Measurements from ENCODE around the gene OCA2. TPM values are rescaled to one million over a fixed set of nuclear protein-coding genes. Genes with fewer than 3 reads are reported as not detected.

OCA2 gene
- total and polyA plus RNA-seq, 10 donors: 0.39 to 3.0 (median 1.0) TPM

GRCh38 chr15:27951191-27951890 is 147.8 kb downstream of the OCA2 start:
- H3K4me1 ChIP-seq: peaks cover 0 to 5% (median 0%) of the 10 kb centered on the region in 6 donors
- no peaks in the 10 kb centered on the region for H3K36me3 ChIP-seq
- no peaks in the 10 kb centered on the region for H3K27me3 ChIP-seq (replicated peaks in 1 of 7)
- TF ChIP-seq CTCF (IDR thresholded peaks at IDR 0.05 in 8 of 11, conservative IDR thresholded peaks at IDR 0.05 in 3 of 11): no peak
- no peak for TF ChIP-seq POLR2A (IDR thresholded peaks at IDR 0.05)
- no peak for TF ChIP-seq POLR2AphosphoS5 (IDR thresholded peaks at IDR 0.05)
- no peak for DNase-seq
- WGBS, 5 donors: 82 to 94% (median 87%) methylated on average over 13 of the region's 13 CpGs
- peaks cover 0 to 6% (median 0%) of the 10 kb centered on the region in 8 donors for H3K9me3 ChIP-seq
- no peak overlapping the region for H3K27ac ChIP-seq
- H3K4me3 ChIP-seq: no peak overlapping the region
- intact Hi-C loops (cut with DNase I; ENCODE audit: low total_unique reads): no loop called here

- no peak for DNase-seq
- WGBS, 5 donors: 83 to 95% (median 91%) methylated on average over 10 of the region's 10 CpGs
Observed at GRCh38 chr15:27949089-27949488, 150.0 kb downstream of the OCA2 start.

GRCh38 chr15:27939246-27939645 is 159.9 kb downstream of the OCA2 start:
- no peak for DNase-seq
- 65 to 84% (median 77%) methylated on average over 2 of the region's 2 CpGs for WGBS, 5 donors
- Histone ChIP-seq H3K9me3 (peaks cover 0 to 13% (median under 1%) of the 10 kb centered on the region in 8 donors), H3K36me3 (no peaks in the 10 kb centered on the region), H3K27ac (no peak overlapping the region), H3K4me1 (no peaks in the 10 kb centered on the region), H3K27me3 (replicated peaks in 1 of 7) (no peaks in the 10 kb centered on the region), H3K4me3 (no peak overlapping the region)
- TF ChIP-seq CTCF (IDR thresholded peaks at IDR 0.05 in 8 of 11, conservative IDR thresholded peaks at IDR 0.05 in 3 of 11) (no peak), POLR2A (IDR thresholded peaks at IDR 0.05) (no peak), POLR2AphosphoS5 (IDR thresholded peaks at IDR 0.05) (no peak)
- intact Hi-C loops (cut with DNase I; ENCODE audit: low total_unique reads): no loop called here

More at GRCh38 chr15:27949089-27949488, 150.0 kb downstream of the OCA2 start:
- Histone ChIP-seq H3K4me3 (no peak overlapping the region), H3K9me3 (peaks cover 0 to 6% (median 0%) of the 10 kb centered on the region in 8 donors), H3K27me3 (replicated peaks in 1 of 7) (no peaks in the 10 kb centered on the region), H3K36me3 (no peaks in the 10 kb centered on the region), H3K27ac (no peak overlapping the region), H3K4me1 (no peaks in the 10 kb centered on the region)
- TF ChIP-seq POLR2AphosphoS5 (IDR thresholded peaks at IDR 0.05): no peak
- no peak for TF ChIP-seq CTCF (IDR thresholded peaks at IDR 0.05 in 8 of 11, conservative IDR thresholded peaks at IDR 0.05 in 3 of 11)
- no peak for TF ChIP-seq POLR2A (IDR thresholded peaks at IDR 0.05)
- intact Hi-C loops (cut with DNase I; ENCODE audit: low total_unique reads): no loop called here

GRCh38 chr15:27937851-27938250 is 161.3 kb downstream of the OCA2 start:
- Histone ChIP-seq H3K9me3 (peaks cover 0 to 27% (median 11%) of the 10 kb centered on the region in 8 donors), H3K4me3 (no peak overlapping the region), H3K27ac (no peak overlapping the region), H3K27me3 (replicated peaks in 1 of 7) (no peaks in the 10 kb centered on the region), H3K4me1 (no peaks in the 10 kb centered on the region), H3K36me3 (no peaks in the 10 kb centered on the region)
- intact Hi-C loops (cut with DNase I; ENCODE audit: low total_unique reads): no loop called here
- DNase-seq: no peak
- WGBS, 5 donors: 37 to 60% (median 50%) methylated on average over 1 of the region's 1 CpG
- TF ChIP-seq POLR2AphosphoS5 (IDR thresholded peaks at IDR 0.05) (no peak), CTCF (IDR thresholded peaks at IDR 0.05 in 8 of 11, conservative IDR thresholded peaks at IDR 0.05 in 3 of 11) (no peak), POLR2A (IDR thresholded peaks at IDR 0.05) (no peak)
